Dedifferentiated amniotic fluid mesenchymal stem cell (primary cell): ENCODE data around the gene UQCRC1.
A peak's percentile ranks its signal among the peaks of the same experiment; 100 is the strongest.

Source experiments
- DNase-seq: peaks from one replicate; pipeline ENCODE4 v3.0.0-alpha.2; 2016; ENCODE audit errors: extremely low spot score

Gene UQCRC1

GRCh38 chr3:48609088-48610005, at the start of gene UQCRC1:
TSS of gene UQCRC1 (minus strand) at chr3:48609646. CDS start at chr3:48609620, 26 bp downstream.
- DNase-seq, result peak; percentile 87

- DNase-seq, result no peak
Observed at GRCh38 chr3:48656841-48657281, 47.4 kb upstream of the UQCRC1 start.

DNA sequence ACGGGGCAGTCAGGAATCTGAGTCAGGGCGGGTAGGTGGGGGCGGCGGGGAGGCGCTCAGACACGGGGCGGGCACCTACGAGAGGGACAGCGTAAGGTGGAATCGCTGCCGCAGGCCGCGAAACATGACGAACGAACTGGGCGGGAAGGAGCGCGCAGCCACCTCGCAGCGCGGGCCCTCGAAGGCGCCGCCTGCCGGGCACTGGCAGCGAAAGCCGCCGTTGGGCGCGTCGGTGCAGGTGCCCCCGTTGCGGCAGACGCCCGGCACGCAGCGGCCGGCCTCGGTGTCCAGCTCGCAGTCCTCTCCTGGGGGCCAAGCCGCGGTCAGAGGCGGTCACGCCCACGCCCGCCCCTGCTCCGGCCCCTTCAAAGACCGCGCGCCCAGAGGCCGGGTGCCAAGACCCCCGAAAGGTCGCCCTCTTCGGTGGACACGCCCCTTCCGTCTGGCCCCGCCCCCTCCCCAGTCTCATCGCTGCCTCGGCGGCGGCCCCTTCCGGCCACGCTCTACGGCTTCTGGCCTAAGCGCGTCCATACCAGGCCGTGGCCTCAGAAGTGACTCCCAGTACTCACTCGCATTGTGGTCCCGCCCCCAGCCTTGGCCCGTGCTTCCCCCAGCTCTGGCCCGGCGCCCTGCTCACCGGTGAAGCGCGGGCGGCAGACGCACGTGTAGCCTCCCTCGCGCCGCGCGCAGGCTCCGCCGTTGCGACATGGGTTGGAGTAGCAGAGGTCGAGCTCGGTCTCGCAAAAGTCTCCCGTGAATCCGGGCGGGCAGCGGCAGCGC, 46.8 kb upstream of the UQCRC1 start:
- no peak for DNase-seq

DNA sequence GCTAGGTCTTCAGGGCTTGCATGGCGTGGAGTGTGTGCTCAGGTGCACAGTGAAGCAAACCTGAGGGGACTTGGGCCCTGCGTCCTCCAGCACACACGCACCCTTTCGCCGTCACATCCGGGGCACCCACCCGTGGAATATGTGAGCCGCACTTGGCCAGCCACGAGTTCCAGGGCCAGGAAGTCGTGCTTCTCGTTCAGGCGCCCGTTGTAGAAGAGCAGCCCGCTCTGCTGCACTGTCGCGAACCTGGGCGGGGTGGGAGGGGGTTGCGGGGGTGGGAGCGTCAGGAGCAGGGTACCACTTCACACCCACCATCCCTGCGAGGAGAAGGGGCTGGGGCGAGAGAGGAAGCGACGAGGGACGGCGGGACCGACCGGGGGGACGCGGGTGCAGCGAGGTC, 46.2 kb upstream of the UQCRC1 start:
- DNase-seq, result no peak

DNA sequence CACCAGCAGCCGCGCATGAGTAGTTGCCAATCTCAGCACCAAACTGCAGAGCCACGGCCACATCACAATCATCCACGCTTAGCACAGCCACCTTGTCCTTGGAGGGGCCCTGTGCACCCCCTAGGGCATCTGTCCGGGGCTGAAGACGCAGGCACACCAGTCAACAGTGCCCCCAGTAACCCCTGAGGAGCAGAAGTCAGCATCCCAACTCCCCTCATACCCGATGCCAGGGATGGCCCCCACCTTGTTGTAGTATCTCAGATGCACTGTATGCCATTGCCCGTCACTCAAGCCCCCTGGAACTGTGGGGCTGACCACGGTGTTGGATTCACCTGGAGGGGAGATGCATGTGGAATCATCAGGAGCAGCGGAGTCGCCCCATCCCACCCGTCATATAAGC, 45.6 kb upstream of the UQCRC1 start:
- DNase-seq, result no peak

- no peak for DNase-seq
Observed at GRCh38 chr3:48652923-48653715, 43.7 kb upstream of the UQCRC1 start.

GRCh38 chr3:48651771-48652170, 42.3 kb upstream of the UQCRC1 start:
- DNase-seq, result no peak

- no peak for DNase-seq
Observed at GRCh38 chr3:48650723-48651122, 41.3 kb upstream of the UQCRC1 start.

- no peak for DNase-seq
Observed at GRCh38 chr3:48648188-48648850, 38.9 kb upstream of the UQCRC1 start.

GRCh38 chr3:48647714-48648113, 38.3 kb upstream of the UQCRC1 start:
- no peak for DNase-seq

DNA sequence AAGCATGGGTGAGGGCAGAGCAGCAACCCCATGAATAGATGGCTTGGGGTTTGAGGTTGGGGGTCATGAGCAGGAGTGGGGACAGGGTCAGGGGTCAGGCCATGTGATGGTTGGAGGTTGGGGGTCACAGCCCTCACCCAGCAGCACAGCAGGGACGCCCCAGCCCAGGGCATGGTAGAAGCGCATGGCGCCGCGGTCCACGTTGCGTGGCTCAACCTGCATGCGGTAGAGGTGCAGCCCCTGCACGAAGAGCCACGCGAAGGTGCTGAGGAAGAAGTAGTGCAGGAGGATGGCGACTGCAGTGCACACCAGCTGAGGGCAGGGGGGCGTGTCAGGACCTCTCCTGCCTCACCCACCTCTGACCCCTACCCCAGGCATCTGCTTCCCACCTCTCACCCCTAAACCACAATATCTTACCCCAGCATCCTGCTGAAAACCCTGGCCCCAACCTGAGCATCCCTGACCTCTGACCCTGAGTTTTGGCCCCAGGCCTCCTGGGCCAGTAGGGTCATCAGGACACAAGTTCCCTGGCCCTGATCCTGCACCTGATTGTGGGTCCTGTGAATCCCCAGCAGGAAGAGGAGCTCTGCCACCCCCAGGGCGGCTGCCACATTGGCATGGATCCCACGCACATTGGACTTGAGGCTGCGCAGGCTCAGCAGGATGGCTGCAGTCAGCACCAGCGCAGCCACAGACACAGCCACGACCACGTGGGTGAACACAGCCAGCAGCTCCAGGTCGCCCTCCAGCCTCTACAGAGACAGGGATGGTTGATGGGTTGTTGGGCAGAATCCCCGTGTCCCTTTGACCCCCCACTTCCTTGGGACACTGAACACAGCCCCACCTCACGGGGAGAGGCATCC, 35.7 kb upstream of the UQCRC1 start:
- DNase-seq, result no peak

DNA sequence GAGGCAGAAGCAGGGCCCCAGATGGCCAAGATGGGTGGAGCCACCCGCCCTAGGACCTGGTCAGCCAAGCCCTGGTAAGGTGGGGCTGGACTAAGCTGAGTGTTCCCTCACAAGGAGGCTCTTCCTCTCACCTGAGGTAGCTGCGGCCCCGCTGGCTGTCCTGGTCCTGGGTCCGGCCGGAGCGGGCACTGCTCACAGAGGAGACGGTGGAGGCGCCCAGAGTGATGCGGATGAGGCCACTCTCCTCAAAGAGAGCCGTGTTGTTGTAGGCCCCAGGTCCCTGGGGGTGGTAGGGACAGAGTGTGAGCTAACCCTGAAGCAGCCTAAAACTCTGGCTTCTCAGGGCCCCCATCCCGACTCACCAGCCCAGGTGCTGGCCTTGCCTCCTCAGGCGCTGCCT, 33.2 kb upstream of the UQCRC1 start:
- no peak for DNase-seq

DNA sequence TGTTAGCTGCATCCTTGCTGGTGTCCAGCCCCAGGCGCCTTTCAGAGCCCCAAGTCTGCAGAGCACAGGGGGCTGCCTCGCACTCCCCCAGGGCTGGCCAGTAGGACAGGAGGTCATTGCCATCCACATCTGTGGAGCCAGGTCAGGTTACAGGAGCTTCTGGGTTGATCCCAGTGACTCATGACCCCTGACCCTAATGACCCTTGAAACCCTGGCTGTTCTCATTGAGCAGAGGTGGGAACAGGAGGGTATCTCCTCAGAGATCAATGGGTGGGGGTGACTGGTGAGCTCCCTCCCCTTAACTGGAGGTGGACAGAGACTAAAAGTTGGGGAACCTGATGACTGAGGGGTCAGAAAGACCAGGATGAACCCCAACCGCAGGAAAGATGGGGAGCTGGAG, 31.9 kb upstream of the UQCRC1 start:
- DNase-seq, result no peak

DNA sequence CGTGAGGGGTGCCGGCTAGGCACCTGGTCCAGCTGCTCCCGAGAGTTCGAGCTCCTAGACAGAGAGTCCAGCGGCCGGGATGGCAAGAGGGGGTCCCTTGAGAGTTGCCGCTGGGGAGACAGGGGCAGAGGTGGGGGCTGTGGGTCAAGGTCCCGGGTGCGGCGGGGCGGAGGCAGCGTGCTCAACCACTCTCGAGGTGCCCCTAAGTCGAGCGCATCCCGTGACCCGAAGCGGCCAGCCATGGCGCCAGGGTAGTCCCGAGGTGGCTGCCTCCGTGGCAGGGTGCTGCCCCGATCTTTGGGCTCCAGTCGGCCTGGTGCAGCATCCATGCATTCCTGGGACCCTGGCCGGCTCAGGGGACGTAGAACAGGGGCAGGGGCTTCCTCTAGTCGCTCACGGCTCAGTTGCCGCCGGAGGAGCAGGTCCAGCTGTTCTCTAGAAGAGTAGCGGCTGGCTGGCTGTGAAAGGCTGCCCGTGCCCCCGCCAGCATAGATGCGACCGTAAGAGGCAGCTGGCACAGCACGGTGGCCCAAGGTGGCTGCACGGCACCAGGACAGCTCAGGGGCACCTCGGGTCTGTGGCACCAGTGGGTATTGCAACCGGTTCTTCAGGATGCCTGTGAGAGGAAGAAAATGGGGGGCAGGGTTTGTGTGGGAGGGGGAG, 30.6 kb upstream of the UQCRC1 start:
- no peak for DNase-seq

- no peak for DNase-seq
Observed at GRCh38 chr3:48637305-48637704, 27.9 kb upstream of the UQCRC1 start.

- no peak for DNase-seq
Observed at GRCh38 chr3:48636149-48636655, 26.8 kb upstream of the UQCRC1 start.

DNA sequence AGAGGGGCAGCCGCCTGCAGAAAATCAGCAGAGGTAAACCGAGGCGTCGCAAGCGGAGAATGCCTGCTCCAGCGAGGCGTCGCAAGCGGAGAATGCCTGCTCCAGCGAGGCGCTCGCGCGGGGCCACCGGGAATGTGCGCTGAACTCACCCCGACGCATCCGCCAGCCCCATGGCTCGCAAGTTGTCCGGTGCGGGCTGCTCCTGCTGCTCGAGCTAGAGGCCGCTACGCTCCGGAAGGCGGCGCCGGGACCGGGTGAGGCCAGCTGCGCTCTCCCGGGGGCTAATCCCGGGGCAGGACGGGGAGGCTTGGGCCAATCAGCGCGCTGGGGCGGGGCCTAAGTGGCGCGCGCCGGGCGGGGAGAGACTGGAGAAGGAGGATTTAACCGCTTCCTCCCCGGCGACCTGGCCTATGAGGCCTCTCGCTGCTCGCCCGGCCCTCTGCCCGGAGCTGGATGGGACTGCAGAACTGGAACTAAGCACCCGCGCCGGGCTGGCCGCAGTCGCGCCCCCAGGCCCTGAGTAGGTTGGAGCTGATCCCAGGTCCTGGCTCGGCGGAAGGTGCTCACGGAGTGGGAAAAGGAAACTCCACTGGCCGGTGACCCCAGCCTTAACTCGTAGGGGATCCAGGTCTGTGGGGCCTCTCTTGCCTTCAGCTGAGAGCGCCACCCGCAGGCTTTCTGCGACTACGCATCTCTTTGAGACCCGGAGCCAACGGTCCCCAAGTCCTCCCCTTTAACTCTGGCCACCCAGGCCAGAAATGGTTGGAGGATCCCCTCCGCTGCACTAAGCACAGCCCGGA, 26.0 kb upstream of the UQCRC1 start, which contains the start of gene SLC26A6:
TSS of gene SLC26A6 (minus strand) at position 240 of the 800 bp plus-strand sequence. CDS start at position 172, 68 bp downstream.
- peak; percentile 95 for DNase-seq

DNA sequence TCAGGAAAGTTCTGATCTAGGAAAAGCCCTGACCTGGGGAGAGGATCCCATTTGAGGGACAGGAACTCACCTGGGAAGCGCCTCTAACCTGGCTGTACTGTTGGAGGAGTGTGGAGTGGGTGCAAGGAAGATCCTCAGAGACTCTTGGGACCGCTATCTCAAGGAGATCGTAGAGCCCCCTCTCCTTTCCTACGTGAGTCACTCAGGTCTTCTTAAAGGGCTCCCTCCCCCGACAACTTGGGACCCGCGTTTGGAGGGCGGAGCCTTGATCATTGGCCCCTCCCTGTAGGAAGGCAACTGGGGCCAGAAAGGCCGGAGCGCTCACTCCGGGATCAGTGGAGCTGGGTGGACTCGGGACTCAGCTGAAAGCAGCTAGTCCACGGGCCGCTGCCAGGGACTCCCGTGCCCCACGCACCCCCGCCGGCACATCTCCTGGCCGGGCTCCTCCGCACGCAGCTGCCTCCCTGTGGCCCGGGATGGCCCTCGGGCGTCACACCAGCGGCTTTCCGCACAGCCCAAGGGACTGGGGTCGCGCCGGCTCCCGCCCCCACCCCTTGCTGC, 25.3 kb upstream of the UQCRC1 start:
- peak; percentile 25 for DNase-seq
